B cell (primary cell): ENCODE measurements around the gene PRKN. TPM values are rescaled to one million over a fixed set of nuclear protein-coding genes. Genes with fewer than 3 reads are reported as not detected.

Experiments
- ATAC-seq: fragments of 200-7000 bp; cut with Tn5 transposase; one replicate; pipeline ENCODE4 v1.10.0; 2021; ENCODE audit warnings: low read depth, mild to moderate bottlenecking, moderate number of reproducible peaks, moderate library complexity
- CTCF ChIA-PET: fragments of 350-600 bp; sonication (Branson Sonifier 250); formaldehyde crosslinking; loops from one replicate; lab custom pipeline; 2021; ENCODE audit warnings: antibody characterized with exemption, inconsistent platforms; lab: Charles Lee
- POLR2A ChIA-PET: fragments of 350-600 bp; sonication (Branson Sonifier 250); formaldehyde crosslinking; loops from one replicate; lab custom pipeline; 2021; ENCODE audit warnings: antibody characterized with exemption; lab: Charles Lee
- DNase-seq: peaks from one replicate; pipeline ENCODE4 v3.0.0; 2013
- H2AFZ ChIP-seq: 2 replicates; pipeline ENCODE4 v1.6.1; 2012; ENCODE audit warnings: mild to moderate bottlenecking, low read depth, low read length; ENCODE audit not compliant: insufficient read depth, poor library complexity, severe bottlenecking
- H3K27ac ChIP-seq, 2 donors: 1 replicate in 1 of 2; 2 replicates in 1 of 2; pipeline ENCODE4 v1.5.1; 2012 to 2013; ENCODE audit warnings: low read length in 2 of 2, mild to moderate bottlenecking in 2 of 2, moderate library complexity in 1 of 2
- H3K27me3 ChIP-seq, 4 experiments: fragments of 200-600 bp in 1 of 4; sonication (generic) in 1 of 4; replicated peaks in 1 of 4; 1 replicate in 2 of 4; 2 replicates in 2 of 4; pipeline versions ENCODE4 v1.6.1 to v1.7.0; 2013 to 2016; ENCODE audit warnings: low read length in 3 of 4, mild to moderate bottlenecking in 2 of 4, mixed read lengths in 1 of 4, moderate library complexity in 1 of 4; ENCODE audit not compliant: insufficient read depth in 4 of 4, control insufficient read depth in 3 of 4; ENCODE audit errors: control extremely low read depth in 1 of 4
- H3K36me3 ChIP-seq, 2 experiments: replicated peaks in 1 of 2; 1 replicate in 1 of 2; 2 replicates in 1 of 2; pipeline versions ENCODE4 v1.6.1 to v1.7.1; 2013; ENCODE audit warnings: low read length in 1 of 2; ENCODE audit not compliant: insufficient read depth in 2 of 2, control insufficient read depth in 1 of 2; ENCODE audit errors: control extremely low read depth in 1 of 2, extremely low read depth in 1 of 2
- H3K4me1 ChIP-seq, 2 donors: fragments of 200-600 bp in 1 of 2; sonication (generic) in 1 of 2; 1 replicate in 1 of 2; 2 replicates in 1 of 2; pipeline versions ENCODE4 v1.5.1 to v1.6.1; 2013 to 2017; ENCODE audit warnings: low read length in 2 of 2; ENCODE audit not compliant: control insufficient read depth in 2 of 2, insufficient read depth in 2 of 2
- H3K4me2 ChIP-seq: replicated peaks from 2 replicates; pipeline ENCODE3; 2012; ENCODE audit warnings: mild to moderate bottlenecking, low read depth, low read length; ENCODE audit not compliant: poor library complexity, severe bottlenecking
- H3K4me3 ChIP-seq, 5 experiments: fragments of 200-600 bp in 1 of 5; sonication (generic) in 1 of 5; 1 replicate in 3 of 5; 2 replicates in 2 of 5; pipeline versions ENCODE4 v1.5.1 to v1.7.0; 2011 to 2016; ENCODE audit warnings: low read length in 4 of 5, mild to moderate bottlenecking in 4 of 5, low read depth in 2 of 5, control low read depth in 1 of 5, moderate library complexity in 1 of 5; ENCODE audit not compliant: insufficient read depth in 1 of 5; ENCODE audit errors: control extremely low read depth in 1 of 5, extremely low read depth in 1 of 5
- H3K79me2 ChIP-seq: fragments of 200-600 bp; sonication (generic); one replicate; pipeline ENCODE4 v1.6.0; 2016; ENCODE audit warnings: low read length; ENCODE audit not compliant: control insufficient read depth, insufficient read depth
- H3K9ac ChIP-seq: fragments of 200-600 bp; sonication (generic); 2 replicates; pipeline ENCODE4 v1.6.1; 2017; ENCODE audit warnings: mild to moderate bottlenecking, low read length, moderate library complexity
- H3K9me3 ChIP-seq, 3 donors: one replicate each; pipeline versions ENCODE4 v1.6.1 to v1.7.1; 2013; ENCODE audit warnings: low read length in 2 of 3; ENCODE audit not compliant: control insufficient read depth in 2 of 3, insufficient read depth in 1 of 3; ENCODE audit errors: control extremely low read depth in 1 of 3
- H4K20me1 ChIP-seq: 2 replicates; pipeline ENCODE4 v1.6.0; 2012; ENCODE audit warnings: mild to moderate bottlenecking, low read length; ENCODE audit not compliant: insufficient read depth, control insufficient read depth, poor library complexity, severe bottlenecking
- H3K27ac Mint-ChIP-seq: one replicate; pipeline ENCODE4 v1.8.0; 2021; ENCODE audit warnings: mixed read lengths
- H3K27me3 Mint-ChIP-seq: one replicate; pipeline ENCODE4 v1.8.0; 2021; ENCODE audit warnings: mixed read lengths
- H3K4me1 Mint-ChIP-seq: one replicate; pipeline ENCODE4 v1.8.0; 2021; ENCODE audit warnings: mixed read lengths
- H3K4me3 Mint-ChIP-seq: one replicate; pipeline ENCODE4 v1.8.0; 2021; ENCODE audit warnings: mixed read lengths
- H3K9me3 Mint-ChIP-seq: one replicate; pipeline ENCODE4 v1.8.0; 2022; ENCODE audit warnings: mixed read lengths; ENCODE audit not compliant: insufficient read depth
- EZH2 ChIP-seq: IDR thresholded peaks from 2 replicates; pipeline ENCODE4 v1.6.1; 2012; ENCODE audit warnings: borderline replicate concordance, low read depth, mild to moderate bottlenecking, moderate library complexity, low read length; ENCODE audit not compliant: insufficient read depth, poor library complexity, severe bottlenecking
- WGBS: methylation state at CpG from one replicate; pipeline ENCODE4 v1.1.5; 2013; ENCODE audit warnings: missing lambda C conversion rate; ENCODE audit not compliant: insufficient coverage; 5-methylcytosine and 5-hydroxymethylcytosine counted together
- intact Hi-C: fragments of 100-400 bp; cut with micrococcal nuclease; formaldehyde crosslinking; loops from one replicate; pipeline ENCODE4 v1.10.0; 2022
- polyA plus RNA-seq: library from polyadenylated mRNA; depleted of rRNA; stranded (reverse); fragments of >200 nt; gene quantifications from 2 replicates; pipeline ENCODE4 v1.2.3, GENCODE V29; 2012
- total RNA-seq, 2 donors: library from RNA; stranded (reverse); fragments of 120-200 nt in 1 of 2; gene quantifications; 1 replicate in 1 of 2; 2 replicates in 1 of 2; pipeline versions ENCODE4 v1.2.3 to v1.2.4, GENCODE V29; 2013 to 2022
- TF ChIP-seq, protein P1 (sequence below): fragments of 200-600 bp; IDR thresholded peaks from one replicate; pipeline ENCODE4 v1.8.0; 2022; ENCODE audit warnings: antibody characterized with exemption, mild to moderate bottlenecking

The PRKN gene
- total and polyA plus RNA-seq, 2 donors (not counting 1 experiment from before 2014, with no cell fraction given), result 1.6 to 6.2 TPM

DNA sequence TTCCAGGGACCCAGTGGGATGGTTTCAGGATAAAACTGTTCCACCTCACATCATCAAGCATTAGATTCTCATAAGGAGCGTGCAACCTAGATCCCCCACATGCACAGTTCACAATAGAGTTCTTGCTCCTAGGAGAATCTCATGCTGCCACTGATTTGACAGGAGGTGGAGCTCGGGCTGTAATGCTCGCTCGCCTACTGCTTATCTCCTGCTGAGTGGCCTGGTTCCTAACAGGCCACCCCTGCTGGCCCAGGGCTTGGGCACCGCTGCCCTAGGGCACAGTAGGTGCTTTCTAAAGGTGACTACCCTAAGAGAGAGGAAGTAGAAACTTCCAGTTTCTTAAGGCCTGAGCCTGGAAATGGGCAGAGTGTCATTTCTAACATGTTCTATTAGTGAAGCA, 656.9 kb downstream of the PRKN start:
- TF ChIP-seq, protein P1, sequence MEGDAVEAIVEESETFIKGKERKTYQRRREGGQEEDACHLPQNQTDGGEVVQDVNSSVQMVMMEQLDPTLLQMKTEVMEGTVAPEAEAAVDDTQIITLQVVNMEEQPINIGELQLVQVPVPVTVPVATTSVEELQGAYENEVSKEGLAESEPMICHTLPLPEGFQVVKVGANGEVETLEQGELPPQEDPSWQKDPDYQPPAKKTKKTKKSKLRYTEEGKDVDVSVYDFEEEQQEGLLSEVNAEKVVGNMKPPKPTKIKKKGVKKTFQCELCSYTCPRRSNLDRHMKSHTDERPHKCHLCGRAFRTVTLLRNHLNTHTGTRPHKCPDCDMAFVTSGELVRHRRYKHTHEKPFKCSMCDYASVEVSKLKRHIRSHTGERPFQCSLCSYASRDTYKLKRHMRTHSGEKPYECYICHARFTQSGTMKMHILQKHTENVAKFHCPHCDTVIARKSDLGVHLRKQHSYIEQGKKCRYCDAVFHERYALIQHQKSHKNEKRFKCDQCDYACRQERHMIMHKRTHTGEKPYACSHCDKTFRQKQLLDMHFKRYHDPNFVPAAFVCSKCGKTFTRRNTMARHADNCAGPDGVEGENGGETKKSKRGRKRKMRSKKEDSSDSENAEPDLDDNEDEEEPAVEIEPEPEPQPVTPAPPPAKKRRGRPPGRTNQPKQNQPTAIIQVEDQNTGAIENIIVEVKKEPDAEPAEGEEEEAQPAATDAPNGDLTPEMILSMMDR, result no peak
- TF ChIP-seq EZH2, result no peak
- Histone ChIP-seq H3K9me3 (peaks cover 0 to 17% (median 0%) of the 10 kb centered on the region in 3 donors), H3K4me1 (no peaks in the 10 kb centered on the region), H3K4me3 (no peak overlapping the region), H2AFZ (no peak overlapping the region), H3K36me3 (no peaks in the 10 kb centered on the region), H3K27ac (no peak overlapping the region), H3K9ac (no peak overlapping the region), H3K4me2 (no peak overlapping the region), H3K79me2 (no peaks in the 10 kb centered on the region), H3K27me3 (no peaks in the 10 kb centered on the region), H4K20me1 (no peaks in the 10 kb centered on the region)
- no peaks in the 10 kb centered on the region for H3K27me3 Mint-ChIP-seq
- no peak overlapping the region for H3K4me3 Mint-ChIP-seq
- ChIA-PET POLR2A (no interaction called here), CTCF (no interaction called here)
- no peak overlapping the region for H3K27ac Mint-ChIP-seq
- ATAC-seq, result no peak
- intact Hi-C loops, result no loop called here
- no peak for DNase-seq
- no peaks in the 10 kb centered on the region for H3K4me1 Mint-ChIP-seq
- 76% methylated on average over 5 of the region's 5 CpGs for WGBS
- H3K9me3 Mint-ChIP-seq, result peaks cover 19% of the 10 kb centered on the region

DNA sequence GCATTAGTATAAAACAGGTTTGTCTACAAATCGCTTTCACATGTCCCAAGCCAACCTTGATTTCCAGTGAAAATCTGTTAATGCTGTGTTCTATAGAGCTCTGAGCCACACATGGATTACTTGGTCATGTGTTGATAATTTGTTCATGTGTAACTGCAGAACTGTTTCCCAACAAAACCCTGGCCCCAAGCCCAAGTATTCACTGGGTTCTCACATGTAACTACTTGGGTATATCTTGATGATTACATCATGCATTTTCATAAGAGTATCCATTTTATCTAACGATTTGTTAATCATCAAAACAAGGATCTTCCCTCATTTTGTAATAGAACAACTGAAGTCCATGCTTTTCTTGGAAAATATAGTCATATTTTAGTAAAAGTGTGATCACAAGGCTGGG, 657.6 kb downstream of the PRKN start:
- Histone ChIP-seq H3K79me2 (no peaks in the 10 kb centered on the region), H3K4me1 (no peaks in the 10 kb centered on the region), H3K4me3 (no peak overlapping the region), H2AFZ (no peak overlapping the region), H3K9ac (no peak overlapping the region), H3K27ac (no peak overlapping the region), H4K20me1 (no peaks in the 10 kb centered on the region), H3K4me2 (no peak overlapping the region), H3K9me3 (peaks cover 0 to 17% (median 0%) of the 10 kb centered on the region in 3 donors), H3K27me3 (no peaks in the 10 kb centered on the region), H3K36me3 (no peaks in the 10 kb centered on the region)
- WGBS, result no CpG with 5 or more reads among the region's 2 CpGs
- no peak overlapping the region for H3K4me3 Mint-ChIP-seq
- intact Hi-C loops, result no loop called here
- no peaks in the 10 kb centered on the region for H3K4me1 Mint-ChIP-seq
- TF ChIP-seq, protein P1, result no peak
- no peak for TF ChIP-seq EZH2
- peaks cover 19% of the 10 kb centered on the region for H3K9me3 Mint-ChIP-seq
- H3K27me3 Mint-ChIP-seq, result no peaks in the 10 kb centered on the region
- DNase-seq (no peak), ATAC-seq (no peak)
- H3K27ac Mint-ChIP-seq, result no peak overlapping the region
- POLR2A ChIA-PET, result no interaction called here
- CTCF ChIA-PET, result no interaction called here
